ENCODE data around the gene RERE. TPM values are rescaled to one million over a fixed set of nuclear protein-coding genes. Genes with fewer than 3 reads are reported as not detected.

The RERE gene
- total and polyA plus RNA-seq, 12 donors: 33.4 to 146 (median 72.7) TPM

DNA sequence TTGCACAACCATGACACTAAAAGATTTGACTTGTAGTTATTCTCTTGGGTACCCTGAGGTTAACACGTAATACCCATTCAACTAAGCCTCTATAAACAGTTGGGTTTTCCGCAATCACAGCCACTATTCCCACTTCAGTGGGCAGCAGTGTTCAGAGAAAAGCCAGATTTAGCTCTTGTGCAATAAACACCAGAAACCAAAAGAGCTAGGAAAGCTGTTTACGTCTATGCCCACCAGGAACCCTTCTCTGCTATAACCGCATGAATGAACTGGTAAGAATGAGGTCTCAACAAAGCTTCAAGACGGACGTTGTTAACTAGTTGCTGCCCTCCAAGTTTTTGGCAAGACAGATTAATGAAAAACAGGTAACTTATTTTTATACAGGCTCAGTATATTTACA lies 398.3 kb downstream of the RERE start:
- TF ChIP-seq, protein P1, sequence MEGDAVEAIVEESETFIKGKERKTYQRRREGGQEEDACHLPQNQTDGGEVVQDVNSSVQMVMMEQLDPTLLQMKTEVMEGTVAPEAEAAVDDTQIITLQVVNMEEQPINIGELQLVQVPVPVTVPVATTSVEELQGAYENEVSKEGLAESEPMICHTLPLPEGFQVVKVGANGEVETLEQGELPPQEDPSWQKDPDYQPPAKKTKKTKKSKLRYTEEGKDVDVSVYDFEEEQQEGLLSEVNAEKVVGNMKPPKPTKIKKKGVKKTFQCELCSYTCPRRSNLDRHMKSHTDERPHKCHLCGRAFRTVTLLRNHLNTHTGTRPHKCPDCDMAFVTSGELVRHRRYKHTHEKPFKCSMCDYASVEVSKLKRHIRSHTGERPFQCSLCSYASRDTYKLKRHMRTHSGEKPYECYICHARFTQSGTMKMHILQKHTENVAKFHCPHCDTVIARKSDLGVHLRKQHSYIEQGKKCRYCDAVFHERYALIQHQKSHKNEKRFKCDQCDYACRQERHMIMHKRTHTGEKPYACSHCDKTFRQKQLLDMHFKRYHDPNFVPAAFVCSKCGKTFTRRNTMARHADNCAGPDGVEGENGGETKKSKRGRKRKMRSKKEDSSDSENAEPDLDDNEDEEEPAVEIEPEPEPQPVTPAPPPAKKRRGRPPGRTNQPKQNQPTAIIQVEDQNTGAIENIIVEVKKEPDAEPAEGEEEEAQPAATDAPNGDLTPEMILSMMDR (IDR thresholded peaks at IDR 0.05): no peak
- no peak for TF ChIP-seq POLR2A (IDR thresholded peaks at IDR 0.05)
- DNase-seq: no peak
- 47 to 58% (median 54%) methylated on average over 6 of the region's 6 CpGs for WGBS, 4 donors
- H3K9me3 ChIP-seq (replicated peaks in 1 of 3): no peaks in the 10 kb centered on the region
- H3K36me3 ChIP-seq (replicated peaks in 1 of 2): peaks cover 0 to 35% of the 10 kb centered on the region in 2 donors
- H3K27me3 ChIP-seq: no peaks in the 10 kb centered on the region
- peaks cover 44 to 79% of the 10 kb centered on the region in 2 donors for H3K4me1 ChIP-seq (replicated peaks in 1 of 2)
- H3K4me3 ChIP-seq: peak overlapping the region in 1 of 4 donors; percentile 95
- peak overlapping the region in 3 of 5 donors; percentile 97 to 98 (median 98) for H3K27ac ChIP-seq
- intact Hi-C loops (cut with DNase I): no loop called here

DNA sequence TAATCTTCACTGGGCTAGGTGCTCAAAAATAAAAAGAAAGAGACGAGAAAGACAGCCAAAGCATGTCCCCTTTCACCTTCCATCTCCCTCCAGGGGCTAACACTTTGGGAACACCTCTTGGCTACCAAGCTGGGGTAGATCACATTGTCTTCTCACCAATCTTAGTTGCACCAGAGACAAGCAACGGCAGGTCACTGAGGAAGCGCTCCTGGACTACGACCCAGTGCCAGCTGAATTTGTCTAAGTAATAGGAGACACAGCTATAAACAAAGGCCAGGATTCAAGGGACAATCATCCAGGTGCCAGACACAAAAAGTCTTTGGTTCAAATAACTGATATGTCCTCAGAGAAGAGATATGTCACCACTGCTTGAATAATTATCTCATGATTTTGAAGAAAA lies 399.1 kb downstream of the RERE start:
- H3K4me3 ChIP-seq: peak overlapping the region in 1 of 4 donors; percentile 95
- peaks cover 42 to 78% of the 10 kb centered on the region in 2 donors for H3K4me1 ChIP-seq (replicated peaks in 1 of 2)
- peak overlapping the region in 3 of 5 donors; percentile 42 to 73 (median 62) for H3K27ac ChIP-seq
- WGBS, 4 donors: 89 to 92% (median 91%) methylated on average over 4 of the region's 4 CpGs
- peaks cover 0 to 44% of the 10 kb centered on the region in 2 donors for H3K36me3 ChIP-seq (replicated peaks in 1 of 2)
- intact Hi-C loops (cut with DNase I): no loop called here
- TF ChIP-seq, protein P1 (IDR thresholded peaks at IDR 0.05): no peak
- TF ChIP-seq POLR2A (IDR thresholded peaks at IDR 0.05): no peak
- H3K9me3 ChIP-seq (replicated peaks in 1 of 3): no peaks in the 10 kb centered on the region
- no peaks in the 10 kb centered on the region for H3K27me3 ChIP-seq
- no peak for DNase-seq

DNA sequence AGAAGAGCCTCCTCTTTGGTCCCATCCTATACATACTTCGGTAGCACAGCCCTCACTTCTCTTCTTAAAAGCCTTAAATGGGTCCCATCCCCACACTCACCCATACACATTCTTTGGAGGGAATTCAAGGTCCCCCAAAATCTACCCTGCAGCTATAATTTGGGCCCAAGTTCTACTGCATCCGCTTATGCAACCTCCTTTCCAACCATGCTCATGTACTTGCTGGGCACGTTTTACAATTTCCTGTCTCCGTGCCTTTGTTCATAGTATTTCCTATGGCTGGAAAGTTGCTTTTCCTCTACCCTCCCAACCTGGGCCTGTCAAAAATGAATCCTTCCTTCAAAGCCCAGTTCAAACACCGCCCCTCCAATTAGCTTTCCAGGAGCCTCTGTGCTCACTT lies 399.8 kb downstream of the RERE start:
- TF ChIP-seq POLR2A (IDR thresholded peaks at IDR 0.05): no peak
- TF ChIP-seq, protein P1 (IDR thresholded peaks at IDR 0.05): no peak
- H3K36me3 ChIP-seq (replicated peaks in 1 of 2): peaks cover 0 to 49% of the 10 kb centered on the region in 2 donors
- peak overlapping the region in 4 of 5 donors; percentile 25 to 73 (median 52) for H3K27ac ChIP-seq
- no peaks in the 10 kb centered on the region for H3K9me3 ChIP-seq (replicated peaks in 1 of 3)
- H3K4me1 ChIP-seq (replicated peaks in 1 of 2): peaks cover 46 to 85% of the 10 kb centered on the region in 2 donors
- intact Hi-C loops (cut with DNase I): no loop called here
- no peak overlapping the region for H3K4me3 ChIP-seq
- DNase-seq: no peak
- WGBS, 4 donors: 66 to 81% (median 73%) methylated on average over 5 of the region's 5 CpGs
- H3K27me3 ChIP-seq: no peaks in the 10 kb centered on the region

DNA sequence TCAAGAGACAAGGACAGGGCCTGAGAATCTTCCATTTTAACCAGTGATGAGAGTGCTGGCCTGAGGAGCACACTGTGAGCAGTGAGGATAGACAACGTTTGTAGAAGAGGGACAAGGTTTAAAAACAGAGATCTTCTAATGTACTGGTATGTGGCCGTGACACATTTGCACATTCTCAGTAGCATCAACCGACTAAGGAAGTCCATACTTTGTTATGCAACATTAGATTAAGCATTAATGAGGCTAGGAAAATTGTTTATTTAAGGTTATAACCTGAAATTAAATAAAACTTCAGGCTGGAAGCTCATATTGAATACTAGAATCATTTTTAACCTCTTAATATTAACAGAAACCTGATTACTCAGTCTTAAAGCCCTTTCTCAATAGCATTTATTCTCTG lies 400.6 kb downstream of the RERE start:
- no peak overlapping the region for H3K4me3 ChIP-seq
- 19 to 29% (median 24%) methylated on average over 3 of the region's 3 CpGs for WGBS, 4 donors
- TF ChIP-seq POLR2A (IDR thresholded peaks at IDR 0.05): no peak
- TF ChIP-seq, protein P1 (IDR thresholded peaks at IDR 0.05): no peak
- H3K27ac ChIP-seq: peak overlapping the region in 4 of 5 donors; percentile 14 to 73 (median 48)
- intact Hi-C loops (cut with DNase I): no loop called here
- H3K36me3 ChIP-seq (replicated peaks in 1 of 2): peaks cover 0 to 49% of the 10 kb centered on the region in 2 donors
- no peak for DNase-seq
- H3K27me3 ChIP-seq: no peaks in the 10 kb centered on the region
- H3K4me1 ChIP-seq (replicated peaks in 1 of 2): peaks cover 54 to 89% of the 10 kb centered on the region in 2 donors
- H3K9me3 ChIP-seq (replicated peaks in 1 of 3): no peaks in the 10 kb centered on the region

Measured in adrenal gland (tissue), 12 donors.